Trophoblast cell (in vitro differentiated cells and primary cell): ENCODE measurements around the gene RASGEF1C.

ENCODE experiments used
- DNase-seq, 2 donors: peaks; one replicate each; pipeline ENCODE4 v3.0.0-alpha.2; 2016
- H2AFZ ChIP-seq: 2 replicates; pipeline ENCODE4 v1.6.1; 2013; ENCODE audit warnings: low read length, moderate library complexity, mild to moderate bottlenecking; ENCODE audit not compliant: insufficient read depth, poor library complexity
- H2AK5ac ChIP-seq: 2 replicates; pipeline ENCODE4 v1.6.1; 2013; ENCODE audit warnings: mild to moderate bottlenecking, low read length
- H2BK120ac ChIP-seq: 2 replicates; pipeline ENCODE4 v1.6.1; 2013; ENCODE audit warnings: low read length, mild to moderate bottlenecking, moderate library complexity; ENCODE audit not compliant: insufficient read depth, poor library complexity
- H2BK12ac ChIP-seq: 2 replicates; pipeline ENCODE4 v1.6.1; 2013; ENCODE audit warnings: mild to moderate bottlenecking, low read length, moderate library complexity
- H2BK5ac ChIP-seq: 2 replicates; pipeline ENCODE4 v1.6.1; 2013; ENCODE audit warnings: low read length, low read depth, moderate library complexity, mild to moderate bottlenecking; ENCODE audit not compliant: poor library complexity
- H3K14ac ChIP-seq: 2 replicates; pipeline ENCODE4 v1.6.1; 2013; ENCODE audit warnings: mild to moderate bottlenecking, low read length
- H3K18ac ChIP-seq: 2 replicates; pipeline ENCODE4 v1.6.1; 2013; ENCODE audit warnings: mild to moderate bottlenecking, low read length
- H3K23ac ChIP-seq: 2 replicates; pipeline ENCODE4 v1.6.1; 2013; ENCODE audit warnings: low read length
- H3K27ac ChIP-seq: 2 replicates; pipeline ENCODE4 v1.5.1; 2013; ENCODE audit warnings: low read depth, mild to moderate bottlenecking, inconsistent platforms, low read length, moderate library complexity
- H3K27me3 ChIP-seq: 2 replicates; pipeline ENCODE4 v1.6.1; 2013; ENCODE audit warnings: inconsistent platforms, mild to moderate bottlenecking, low read length, moderate library complexity; ENCODE audit not compliant: insufficient read depth
- H3K36me3 ChIP-seq, 2 experiments: 1 replicate in 1 of 2; 2 replicates in 1 of 2; pipeline ENCODE4 v1.6.1; 2013; ENCODE audit warnings: low read length in 2 of 2, mild to moderate bottlenecking in 2 of 2, moderate library complexity in 1 of 2; ENCODE audit not compliant: insufficient read depth in 2 of 2, control insufficient read depth in 1 of 2
- H3K4ac ChIP-seq: 2 replicates; pipeline ENCODE4 v1.6.1; 2013; ENCODE audit warnings: low read depth, mild to moderate bottlenecking, low read length, moderate library complexity
- H3K4me1 ChIP-seq, 2 experiments: 1 replicate in 1 of 2; 2 replicates in 1 of 2; pipeline ENCODE4 v1.6.1; 2013; ENCODE audit warnings: low read length in 2 of 2, mild to moderate bottlenecking in 2 of 2, moderate library complexity in 1 of 2; ENCODE audit not compliant: insufficient read depth in 2 of 2, control insufficient read depth in 1 of 2
- H3K4me2 ChIP-seq: 2 replicates; pipeline ENCODE4 v1.6.1; 2013; ENCODE audit warnings: inconsistent platforms, mild to moderate bottlenecking, low read length, moderate library complexity
- H3K4me3 ChIP-seq: 2 replicates; pipeline ENCODE4 v1.5.1; 2013; ENCODE audit warnings: mild to moderate bottlenecking, low read depth, low read length, inconsistent platforms
- H3K79me1 ChIP-seq: one replicate; pipeline ENCODE4 v1.6.1; 2013; ENCODE audit warnings: low read length
- H3K79me2 ChIP-seq: 2 replicates; pipeline ENCODE4 v1.6.1; 2013; ENCODE audit warnings: low read length, mild to moderate bottlenecking; ENCODE audit not compliant: control insufficient read depth, insufficient read depth, poor library complexity
- H3K9ac ChIP-seq: 2 replicates; pipeline ENCODE4 v1.6.1; 2013; ENCODE audit warnings: mild to moderate bottlenecking, low read length
- H3K9me3 ChIP-seq: 2 replicates; pipeline ENCODE4 v1.6.1; 2013; ENCODE audit warnings: low read depth, mild to moderate bottlenecking, control low read depth, inconsistent platforms, low read length; ENCODE audit not compliant: insufficient read depth
- H4K12ac ChIP-seq: 2 replicates; pipeline ENCODE4 v1.6.1; 2013; ENCODE audit warnings: low read depth, mild to moderate bottlenecking, low read length, moderate library complexity
- H4K8ac ChIP-seq: 2 replicates; pipeline ENCODE4 v1.6.1; 2013; ENCODE audit warnings: low read depth, mild to moderate bottlenecking, low read length, moderate library complexity
- H4K91ac ChIP-seq: one replicate; pipeline ENCODE4 v1.6.1; 2013; ENCODE audit warnings: low read depth, mild to moderate bottlenecking, low read length, moderate library complexity
- WGBS: extraction: QIAGEN DNeasy Blood & Tissue Kit; methylation state at CpG from one replicate; pipeline ENCODE4 v1.1.7; 2013; ENCODE audit warnings: missing lambda C conversion rate; ENCODE audit not compliant: insufficient read length, insufficient coverage; ENCODE audit errors: extremely low coverage; 5-methylcytosine and 5-hydroxymethylcytosine counted together

Gene RASGEF1C

DNA sequence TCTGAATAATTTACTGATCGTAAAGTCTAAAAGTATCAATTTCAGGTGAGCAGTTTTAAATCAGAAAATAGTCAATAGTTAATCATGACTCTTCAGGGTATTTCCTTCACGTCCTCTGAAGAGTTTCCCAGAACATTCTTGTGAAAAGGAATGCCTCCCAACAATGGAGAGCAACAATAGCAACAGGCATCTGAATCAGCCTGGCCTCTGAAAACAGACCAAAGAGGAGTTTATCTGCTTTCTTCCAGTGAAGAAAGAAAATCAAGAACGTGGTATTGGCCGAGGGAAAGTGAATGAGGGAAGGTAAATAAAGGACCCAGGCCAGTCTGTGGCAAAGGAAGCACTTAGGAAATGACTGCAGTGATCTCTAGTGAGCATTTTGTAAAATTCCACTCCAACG, 26.1 kb upstream of the RASGEF1C start:
- Histone ChIP-seq H3K79me1 (no peaks in the 10 kb centered on the region), H3K9ac (no peak overlapping the region), H3K18ac (no peak overlapping the region), H3K4ac (no peak overlapping the region), H3K4me2 (no peak overlapping the region), H3K27ac (no peak overlapping the region), H3K4me3 (no peak overlapping the region), H4K12ac (no peak overlapping the region), H2AK5ac (no peak overlapping the region), H3K4me1 (peaks cover 2% of the 10 kb centered on the region in 2 experiments), H4K91ac (no peak overlapping the region), H2BK120ac (no peak overlapping the region), H3K36me3 (peaks cover 20 to 21% of the 10 kb centered on the region in 2 experiments), H2BK5ac (no peak overlapping the region), H3K79me2 (no peaks in the 10 kb centered on the region), H3K27me3 (no peaks in the 10 kb centered on the region), H3K23ac (no peak overlapping the region), H3K9me3 (peaks cover 1% of the 10 kb centered on the region), H4K8ac (no peak overlapping the region), H3K14ac (no peak overlapping the region), H2BK12ac (no peak overlapping the region), H2AFZ (no peak overlapping the region)
- no CpG with 5 or more reads among the region's 5 CpGs for WGBS
- no peak for DNase-seq

GRCh38 chr5:180234271-180234670, 25.3 kb upstream of the RASGEF1C start:
- Histone ChIP-seq H2BK5ac (no peak overlapping the region), H3K4me2 (no peak overlapping the region), H2BK120ac (no peak overlapping the region), H3K14ac (no peak overlapping the region), H3K9me3 (peaks cover 4% of the 10 kb centered on the region), H3K27me3 (no peaks in the 10 kb centered on the region), H2BK12ac (peak overlapping the region; percentile 54), H2AFZ (no peak overlapping the region), H3K79me1 (no peaks in the 10 kb centered on the region), H3K18ac (no peak overlapping the region), H3K23ac (no peak overlapping the region), H3K36me3 (peaks cover 20 to 21% of the 10 kb centered on the region in 2 experiments), H3K4me1 (peaks cover 2% of the 10 kb centered on the region in 2 experiments), H3K4ac (no peak overlapping the region), H4K8ac (no peak overlapping the region), H4K12ac (peak overlapping the region; percentile 44), H3K27ac (no peak overlapping the region), H3K79me2 (no peaks in the 10 kb centered on the region), H4K91ac (no peak overlapping the region), H2AK5ac (no peak overlapping the region), H3K9ac (no peak overlapping the region), H3K4me3 (no peak overlapping the region)
- DNase-seq: no peak
- no CpG with 5 or more reads among the region's 15 CpGs for WGBS

- H2AFZ ChIP-seq: no peak overlapping the region
- no peak overlapping the region for H2BK12ac ChIP-seq
- no peak overlapping the region for H4K8ac ChIP-seq
- no peaks in the 10 kb centered on the region for H3K79me1 ChIP-seq
- H3K23ac ChIP-seq: no peak overlapping the region
- H3K4me3 ChIP-seq: no peak overlapping the region
- WGBS: no CpG with 5 or more reads among the region's 11 CpGs
- no peak overlapping the region for H3K18ac ChIP-seq
- H2BK120ac ChIP-seq: no peak overlapping the region
- H2BK5ac ChIP-seq: no peak overlapping the region
- no peaks in the 10 kb centered on the region for H3K27me3 ChIP-seq
- H3K4ac ChIP-seq: no peak overlapping the region
- H4K91ac ChIP-seq: no peak overlapping the region
- H3K9ac ChIP-seq: no peak overlapping the region
- H3K14ac ChIP-seq: no peak overlapping the region
- peaks cover 18 to 22% of the 10 kb centered on the region in 2 experiments for H3K36me3 ChIP-seq
- no peak overlapping the region for H3K4me2 ChIP-seq
- peaks cover 2% of the 10 kb centered on the region in 2 experiments for H3K4me1 ChIP-seq
- DNase-seq: no peak
- peaks cover 5% of the 10 kb centered on the region for H3K9me3 ChIP-seq
- H3K27ac ChIP-seq: no peak overlapping the region
- no peak overlapping the region for H4K12ac ChIP-seq
- H2AK5ac ChIP-seq: no peak overlapping the region
- H3K79me2 ChIP-seq: no peaks in the 10 kb centered on the region
Observed at GRCh38 chr5:180233729-180234128, 24.7 kb upstream of the RASGEF1C start.

DNA sequence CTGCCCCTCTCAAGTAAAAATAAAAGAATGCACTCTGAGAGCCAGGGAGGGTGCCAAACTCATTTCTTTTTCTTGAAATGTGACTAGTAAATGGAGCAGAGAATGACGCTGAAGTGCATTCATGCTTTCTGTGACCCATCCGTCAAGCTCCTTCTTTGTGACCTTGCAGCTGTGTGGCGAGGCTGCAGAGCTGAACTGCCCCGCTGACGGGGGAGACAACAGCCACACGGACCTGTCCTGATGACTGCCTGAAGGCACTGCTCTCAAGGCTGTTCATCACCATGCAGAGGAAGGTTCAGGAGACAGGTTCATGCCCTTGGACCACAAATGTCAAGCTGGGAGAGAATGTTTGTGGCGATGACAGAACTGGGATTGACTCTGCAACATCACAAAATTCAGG, 21.0 kb upstream of the RASGEF1C start:
- Histone ChIP-seq H3K23ac (no peak overlapping the region), H3K14ac (no peak overlapping the region), H3K36me3 (peaks cover 11 to 17% of the 10 kb centered on the region in 2 experiments), H3K9me3 (peaks cover 13% of the 10 kb centered on the region), H3K4me1 (peaks cover 2% of the 10 kb centered on the region in 2 experiments), H3K79me1 (no peaks in the 10 kb centered on the region), H3K4me3 (no peak overlapping the region), H3K18ac (no peak overlapping the region), H3K4me2 (no peak overlapping the region), H4K91ac (no peak overlapping the region), H3K27ac (no peak overlapping the region), H2BK12ac (no peak overlapping the region), H4K8ac (no peak overlapping the region), H4K12ac (no peak overlapping the region), H3K9ac (no peak overlapping the region), H2BK120ac (no peak overlapping the region), H2AK5ac (no peak overlapping the region), H2BK5ac (no peak overlapping the region), H3K4ac (no peak overlapping the region), H3K79me2 (no peaks in the 10 kb centered on the region), H3K27me3 (no peaks in the 10 kb centered on the region), H2AFZ (no peak overlapping the region)
- DNase-seq: no peak
- WGBS: no CpG with 5 or more reads among the region's 7 CpGs
